Stimulated activated CD4-positive, alpha-beta T cell treated with anti-CD3 and anti-CD28 coated beads, Interleukin-4, amount 100 ng/mL, for 1 hour (primary cell): ENCODE data around the gene IL36G.

Experiments
- DNase-seq: peaks from one replicate; pipeline ENCODE4 v3.0.0-alpha.2; 2020

IL36G gene

DNA sequence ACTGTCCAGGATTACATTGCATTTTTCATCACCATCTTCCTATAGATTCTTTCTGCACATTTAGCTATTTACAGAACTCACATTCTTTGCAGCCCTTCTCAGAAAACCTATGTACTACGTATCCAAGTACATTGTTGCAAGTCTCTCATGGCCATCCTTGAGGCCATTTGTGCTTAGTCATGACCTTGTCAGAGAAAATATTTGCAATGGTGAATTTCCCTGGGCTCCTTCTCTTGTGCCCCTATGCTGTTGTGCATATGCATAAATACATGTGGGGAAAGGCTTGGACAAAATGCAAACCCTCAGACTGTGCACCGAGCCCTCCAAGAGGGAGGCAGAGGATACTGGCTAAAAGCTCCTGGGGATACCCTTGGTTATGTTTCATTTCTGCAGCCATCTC, 47.0 kb downstream of the IL36G start:
- DNase-seq: no peak

DNA sequence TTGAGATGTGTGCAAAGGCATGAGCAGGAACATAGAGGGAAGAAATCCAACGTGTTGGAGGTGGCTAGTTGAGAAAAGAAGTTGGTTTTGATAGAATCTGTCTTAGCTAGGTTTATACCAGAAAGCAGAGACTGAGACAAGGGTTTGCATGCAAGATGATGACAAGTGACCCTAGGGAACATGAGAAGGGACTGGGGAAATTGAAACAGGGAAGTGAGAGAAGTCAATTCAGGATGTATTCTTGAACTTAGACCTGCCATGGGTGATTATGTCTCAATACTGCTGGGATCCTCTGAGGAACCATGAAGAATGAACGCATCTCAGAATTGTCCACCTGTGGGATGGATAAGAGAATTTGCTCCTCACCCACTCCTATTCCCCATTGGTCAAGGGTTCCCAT, 47.9 kb downstream of the IL36G start:
- no peak for DNase-seq

DNA sequence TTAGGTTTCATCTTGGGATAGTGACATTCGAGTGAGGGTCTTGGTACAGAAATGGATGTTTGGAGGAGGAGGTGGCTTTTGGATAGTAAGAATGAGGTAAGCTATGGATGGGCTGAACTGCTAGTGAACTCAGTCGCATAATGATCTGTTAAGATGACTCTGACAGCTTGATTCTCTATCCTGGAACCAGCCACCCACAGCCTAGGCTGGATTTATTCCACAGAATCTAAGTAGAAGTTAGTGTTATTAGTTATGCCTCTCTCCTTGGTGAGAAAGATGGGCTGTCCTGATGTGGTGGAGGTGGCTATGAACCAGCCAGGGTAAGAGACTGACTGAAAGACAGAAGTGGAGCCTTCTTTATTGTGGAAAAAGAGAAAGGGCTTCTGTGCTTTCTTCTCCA, 49.9 kb downstream of the IL36G start:
- no peak for DNase-seq

DNA sequence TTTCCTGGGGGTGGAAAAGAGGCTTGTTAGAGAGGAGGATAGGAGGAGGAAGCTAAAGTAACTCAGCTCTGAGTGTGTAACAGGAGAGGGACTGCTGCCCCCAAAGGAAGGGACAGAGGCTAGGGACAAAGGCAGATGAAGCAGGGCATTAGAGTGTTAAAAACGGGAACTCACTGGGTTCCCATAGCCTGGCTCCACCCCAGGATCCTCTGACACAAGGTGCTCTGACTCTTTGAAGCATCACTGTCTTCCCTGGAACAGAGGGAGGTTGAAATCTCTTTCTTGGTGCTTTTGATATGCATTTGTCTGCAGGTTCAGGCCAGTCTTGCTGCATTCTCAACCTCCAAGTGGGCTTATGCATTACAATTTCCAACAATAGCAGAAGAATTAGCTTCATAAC, 50.3 kb downstream of the IL36G start:
- no peak for DNase-seq

DNA sequence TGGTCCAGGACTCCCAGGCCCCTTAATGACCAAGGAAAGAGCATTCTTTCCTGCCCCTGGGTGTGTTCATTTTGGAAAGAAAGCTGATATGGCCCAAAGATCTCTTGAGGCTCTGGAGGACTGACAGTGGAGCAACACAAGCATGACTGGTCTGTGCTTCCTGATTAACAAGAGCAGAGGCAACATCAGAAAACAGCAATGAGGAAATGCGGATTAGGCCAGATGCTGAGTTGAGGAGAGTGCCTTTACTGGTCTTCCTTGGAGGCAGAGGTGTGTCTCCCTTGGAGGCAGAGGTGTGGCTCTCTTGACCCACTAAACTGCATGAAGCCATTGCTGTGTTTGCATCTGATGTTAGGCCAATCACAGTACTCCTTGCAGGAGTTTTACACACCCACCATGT, 54.9 kb downstream of the IL36G start:
- DNase-seq: no peak

DNA sequence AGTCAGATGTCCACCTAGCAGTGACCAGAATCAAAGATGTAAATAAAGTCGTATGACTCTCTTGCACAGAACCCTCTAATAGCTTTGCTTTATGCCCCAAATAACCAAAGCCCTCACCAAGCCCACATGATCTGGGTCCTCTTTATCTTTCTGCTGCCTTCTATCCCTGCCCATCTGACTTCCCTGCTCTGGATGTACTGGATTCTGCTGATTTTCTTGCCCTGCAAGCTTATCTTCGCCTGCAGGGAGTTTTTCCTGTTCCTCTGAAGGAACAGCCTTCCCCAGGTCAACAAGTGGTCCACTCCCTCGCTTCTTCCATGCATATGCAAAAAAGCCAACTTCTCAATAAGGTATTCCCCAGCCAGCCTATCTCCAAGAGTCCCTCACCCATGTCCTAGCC, 56.2 kb downstream of the IL36G start:
- DNase-seq: no peak
